DND-41 (cell line): ENCODE data around the gene PILRA.
"Not testable (repeated sequence)": the region's sequence is repeated elsewhere in the genome, so short reads cannot be mapped to it uniquely, and the experiment has no call there.

ENCODE experiments used
- ATAC-seq: fragments of 200-7000 bp; cut with Tn5 transposase; 3 replicates; pipeline ENCODE4 v1.9.1; 2021; ENCODE audit warnings: low read depth; ENCODE audit not compliant: insufficient read depth
- DNase-seq: peaks from one replicate; pipeline ENCODE4 v3.0.0-alpha.2; 2020
- H2AFZ ChIP-seq: 2 replicates; pipeline ENCODE4 v1.6.0; 2012; ENCODE audit warnings: low read depth, low read length
- H3K27ac ChIP-seq: 2 replicates; pipeline ENCODE4 v1.5.1; 2012; ENCODE audit warnings: low read length, inconsistent platforms
- H3K27me3 ChIP-seq: fragments of 200-600 bp; sonication (generic); 2 replicates; pipeline ENCODE4 v1.6.0; 2012; ENCODE audit warnings: low read length, mild to moderate bottlenecking, inconsistent platforms; ENCODE audit not compliant: insufficient read depth, poor library complexity
- H3K36me3 ChIP-seq: 2 replicates; pipeline ENCODE4 v1.5.1; 2012; ENCODE audit warnings: low read length, inconsistent platforms; ENCODE audit not compliant: insufficient read depth
- H3K4me1 ChIP-seq: 2 replicates; pipeline ENCODE4 v1.5.1; 2012; ENCODE audit warnings: mild to moderate bottlenecking, low read length; ENCODE audit not compliant: insufficient read depth
- H3K4me2 ChIP-seq: 2 replicates; pipeline ENCODE4 v1.6.0; 2012; ENCODE audit warnings: mild to moderate bottlenecking, moderate library complexity, low read length, inconsistent platforms; ENCODE audit not compliant: insufficient read depth
- H3K4me3 ChIP-seq, 2 experiments: fragments of 200-600 bp in 1 of 2; shearing (Covaris generic) in 1 of 2; 2 replicates each; pipeline ENCODE4 v1.5.1; 2012 to 2016; ENCODE audit warnings: inconsistent platforms in 2 of 2, low read length in 2 of 2, mild to moderate bottlenecking in 2 of 2, low read depth in 1 of 2, moderate library complexity in 1 of 2
- H3K79me2 ChIP-seq: 2 replicates; pipeline ENCODE4 v1.6.0; 2012; ENCODE audit warnings: low read length, inconsistent platforms; ENCODE audit not compliant: insufficient read depth
- H3K9ac ChIP-seq: 2 replicates; pipeline ENCODE4 v1.6.0; 2012; ENCODE audit warnings: low read depth, mild to moderate bottlenecking, inconsistent platforms, low read length, moderate library complexity
- H3K9me3 ChIP-seq: 2 replicates; pipeline ENCODE4 v1.5.1; 2012; ENCODE audit warnings: low read length, moderate library complexity, mild to moderate bottlenecking, inconsistent platforms; ENCODE audit not compliant: insufficient read depth, severe bottlenecking
- H4K20me1 ChIP-seq: 2 replicates; pipeline ENCODE4 v1.6.0; 2012; ENCODE audit warnings: low read length; ENCODE audit not compliant: insufficient read depth
- EZH2 ChIP-seq: IDR thresholded peaks from 3 replicates; pipeline ENCODE4 v1.6.1; 2012; ENCODE audit warnings: borderline replicate concordance, low read depth, mild to moderate bottlenecking, moderate library complexity, low read length, inconsistent platforms; ENCODE audit not compliant: severe bottlenecking
- TF ChIP-seq, protein P1 (sequence below): IDR thresholded peaks from 2 replicates; pipeline ENCODE4 v1.5.1; 2012; ENCODE audit warnings: borderline replicate concordance, low read length, moderate library complexity, mild to moderate bottlenecking; ENCODE audit not compliant: poor library complexity, severe bottlenecking; ENCODE audit errors: extremely low read depth

PILRA gene

DNA sequence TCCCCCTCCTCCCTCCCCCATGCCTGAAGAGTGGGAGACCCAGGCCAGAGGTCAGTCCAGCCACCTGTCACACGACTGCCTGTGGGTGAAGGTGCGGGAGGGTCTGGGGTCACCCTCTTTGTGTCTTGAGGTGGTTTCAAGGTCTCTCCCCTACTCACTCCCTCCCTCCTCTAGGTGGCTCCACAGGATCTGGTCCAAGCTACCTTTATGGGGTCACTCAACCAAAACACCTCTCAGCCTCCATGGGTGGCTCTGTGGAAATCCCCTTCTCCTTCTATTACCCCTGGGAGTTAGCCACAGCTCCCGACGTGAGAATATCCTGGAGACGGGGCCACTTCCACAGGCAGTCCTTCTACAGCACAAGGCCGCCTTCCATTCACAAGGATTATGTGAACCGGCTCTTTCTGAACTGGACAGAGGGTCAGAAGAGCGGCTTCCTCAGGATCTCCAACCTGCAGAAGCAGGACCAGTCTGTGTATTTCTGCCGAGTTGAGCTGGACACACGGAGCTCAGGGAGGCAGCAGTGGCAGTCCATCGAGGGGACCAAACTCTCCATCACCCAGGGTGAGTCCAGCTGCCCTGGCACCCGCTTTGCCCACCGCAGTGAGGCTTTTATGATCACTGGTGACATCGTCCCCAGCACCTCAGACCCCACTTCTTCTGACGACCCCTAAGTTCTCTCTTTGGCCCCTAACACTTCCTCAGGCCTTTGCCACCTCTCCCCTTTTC lies 747 bp downstream of the PILRA start:
- not testable (repeated sequence) for DNase-seq, H3K27me3 ChIP-seq, H3K4me2 ChIP-seq, H3K79me2 ChIP-seq, H4K20me1 ChIP-seq, H3K9me3 ChIP-seq, H2AFZ ChIP-seq, H3K9ac ChIP-seq, H3K36me3 ChIP-seq, ATAC-seq, H3K4me3 ChIP-seq, H3K27ac ChIP-seq
- peaks cover 13% of the 10 kb centered on the region for H3K4me1 ChIP-seq
- TF ChIP-seq, protein P1, sequence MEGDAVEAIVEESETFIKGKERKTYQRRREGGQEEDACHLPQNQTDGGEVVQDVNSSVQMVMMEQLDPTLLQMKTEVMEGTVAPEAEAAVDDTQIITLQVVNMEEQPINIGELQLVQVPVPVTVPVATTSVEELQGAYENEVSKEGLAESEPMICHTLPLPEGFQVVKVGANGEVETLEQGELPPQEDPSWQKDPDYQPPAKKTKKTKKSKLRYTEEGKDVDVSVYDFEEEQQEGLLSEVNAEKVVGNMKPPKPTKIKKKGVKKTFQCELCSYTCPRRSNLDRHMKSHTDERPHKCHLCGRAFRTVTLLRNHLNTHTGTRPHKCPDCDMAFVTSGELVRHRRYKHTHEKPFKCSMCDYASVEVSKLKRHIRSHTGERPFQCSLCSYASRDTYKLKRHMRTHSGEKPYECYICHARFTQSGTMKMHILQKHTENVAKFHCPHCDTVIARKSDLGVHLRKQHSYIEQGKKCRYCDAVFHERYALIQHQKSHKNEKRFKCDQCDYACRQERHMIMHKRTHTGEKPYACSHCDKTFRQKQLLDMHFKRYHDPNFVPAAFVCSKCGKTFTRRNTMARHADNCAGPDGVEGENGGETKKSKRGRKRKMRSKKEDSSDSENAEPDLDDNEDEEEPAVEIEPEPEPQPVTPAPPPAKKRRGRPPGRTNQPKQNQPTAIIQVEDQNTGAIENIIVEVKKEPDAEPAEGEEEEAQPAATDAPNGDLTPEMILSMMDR: peak; percentile 37

DNA sequence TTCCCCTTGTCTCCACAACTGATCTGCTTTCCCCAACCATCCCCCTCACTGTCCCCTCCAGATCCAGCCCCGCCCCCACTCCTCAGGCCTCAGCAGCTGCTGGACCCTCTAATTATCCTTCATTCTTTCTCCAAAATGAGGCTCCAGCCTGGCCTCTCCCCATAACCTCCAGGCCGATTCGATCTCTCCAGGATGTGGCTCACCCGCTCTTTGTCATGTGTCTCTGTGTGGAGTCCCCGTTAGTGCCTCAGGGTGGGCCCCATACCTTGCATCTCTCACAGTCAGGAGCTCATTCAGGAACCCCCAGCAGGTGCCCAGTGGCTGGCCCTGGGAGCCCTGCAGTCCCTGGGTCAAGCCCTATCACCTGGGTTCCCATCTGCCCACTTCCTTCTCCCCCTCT lies 1.3 kb downstream of the PILRA start:
- no peak for TF ChIP-seq EZH2
- TF ChIP-seq, protein P1: no peak
- Histone ChIP-seq H3K9ac (no peak overlapping the region), H3K4me2 (no peak overlapping the region), H3K79me2 (no peaks in the 10 kb centered on the region), H2AFZ (no peak overlapping the region), H4K20me1 (no peaks in the 10 kb centered on the region), H3K9me3 (no peaks in the 10 kb centered on the region), H3K4me1 (peaks cover 13% of the 10 kb centered on the region), H3K36me3 (no peaks in the 10 kb centered on the region), H3K27me3 (no peaks in the 10 kb centered on the region), H3K27ac (no peak overlapping the region), H3K4me3 (no peak overlapping the region)
- DNase-seq (no peak), ATAC-seq (no peak)

DNA sequence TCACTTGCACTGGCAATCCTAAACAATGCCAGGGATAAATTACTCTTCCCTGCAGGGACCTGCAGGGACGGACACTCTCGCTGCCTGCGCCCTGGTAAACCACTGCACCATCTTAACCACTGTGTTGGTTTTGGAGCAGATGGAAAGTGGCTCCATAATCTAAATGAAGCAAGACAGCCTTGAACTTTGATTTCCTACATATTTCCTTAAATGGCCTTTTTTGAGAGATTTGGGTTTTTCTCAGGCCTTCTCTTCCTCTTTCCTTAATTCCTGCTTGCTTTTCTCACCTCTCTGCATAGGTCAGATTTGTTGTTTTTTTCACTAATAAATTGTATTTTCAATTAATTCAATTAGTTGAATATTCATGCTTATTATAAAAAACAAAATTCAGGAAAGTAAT lies 2.8 kb downstream of the PILRA start:
- no peak for ATAC-seq

More for the DNA sequence above, 2.8 kb downstream of the PILRA start:
- Histone ChIP-seq H3K4me3 (no peak overlapping the region), H3K36me3 (no peaks in the 10 kb centered on the region), H3K4me1 (peaks cover 13% of the 10 kb centered on the region), H2AFZ (no peak overlapping the region), H3K79me2 (no peaks in the 10 kb centered on the region), H3K9ac (no peak overlapping the region), H3K27ac (no peak overlapping the region), H3K9me3 (no peaks in the 10 kb centered on the region), H3K4me2 (no peak overlapping the region), H3K27me3 (no peaks in the 10 kb centered on the region), H4K20me1 (no peaks in the 10 kb centered on the region)
- DNase-seq: no peak
- no peak for TF ChIP-seq EZH2
- TF ChIP-seq, protein P1: no peak
